ENCODE results near the gene XYLT1. TPM values are rescaled to one million over a fixed set of nuclear protein-coding genes. Genes with fewer than 3 reads are reported as not detected.

XYLT1 gene
- total and polyA plus RNA-seq, 2 of the 13 experiments (the other 11 are each of a cell fraction or from before 2014, with no cell fraction given) = not detected

GRCh38 chr16:17213974-17214373 is 256.8 kb downstream of the XYLT1 start (continued):
- TF ChIP-seq MAFF (IDR thresholded peaks at IDR 0.05; ENCODE audit: low read depth, low read length) (no peak), PAWR (CRISPR knock-in tag; IDR thresholded peaks at IDR 0.05; ENCODE audit: borderline replicate concordance) (no peak), ZNF160 (CRISPR knock-in tag; IDR thresholded peaks at IDR 0.05) (no peak)

- WGBS (ENCODE audit: low lambda C conversion rate) = 0% methylated on average over 2 of the region's 2 CpGs
- no peaks in the 10 kb centered on the region for H4K20me1 ChIP-seq (ENCODE audit: insufficient read depth, low read length)
- no peaks in the 10 kb centered on the region; a peak in 2 of 5 replicates for H3K27me3 ChIP-seq (ENCODE audit: control insufficient read depth in 1 of 2, insufficient read depth in 2 of 2, low read length in 2 of 2)
- FAIRE-seq = no peak
- no peak overlapping the region for H3K4me3 ChIP-seq (replicated peaks in 1 of 3; ENCODE audit: insufficient read depth in 1 of 3, low read depth in 2 of 3, low read length in 3 of 3)
- CTCF ChIA-PET (ENCODE audit: low intra/inter-chr PET ratio, low total read pairs) = no interaction called here
- no peak for ATAC-seq
- H3K36me3 ChIP-seq (replicated peaks in 1 of 2; ENCODE audit: control insufficient read depth in 1 of 2, insufficient read depth in 2 of 2, low read length in 2 of 2) = no peaks in the 10 kb centered on the region
- in situ Hi-C loops (cut with HindIII; ENCODE audit: extremely low pct_ligation_motif_present, low pct_unique_long_range_greater_than_20kb) (no loop called here), intact Hi-C loops (cut with micrococcal nuclease; ENCODE audit: unreplicated experiment) (no loop called here)
- TF ChIP-seq ZNF275 (CRISPR knock-in tag; IDR thresholded peaks at IDR 0.05; ENCODE audit: borderline replicate concordance) (no peak), EHMT2 (IDR thresholded peaks at IDR 0.05; ENCODE audit: borderline replicate concordance, low read depth, low read length) (no peak), ZNF414 (CRISPR knock-in tag; IDR thresholded peaks at IDR 0.05) (no peak), FOXK1 (CRISPR knock-in tag; IDR thresholded peaks at IDR 0.05; ENCODE audit: borderline replicate concordance, low read depth) (no peak), MED13 (CRISPR knock-in tag; IDR thresholded peaks at IDR 0.05) (no peak), SPEN (CRISPR knock-in tag; IDR thresholded peaks at IDR 0.05; ENCODE audit: low read depth) (no peak), ZNF788 (CRISPR knock-in tag; IDR thresholded peaks at IDR 0.05; ENCODE audit: borderline replicate concordance) (no peak), KDM5A (IDR thresholded peaks at IDR 0.05; ENCODE audit: borderline replicate concordance, low read length) (no peak), CENPX (CRISPR knock-in tag; IDR thresholded peaks at IDR 0.05) (no peak), ZSCAN5A (CRISPR knock-in tag; IDR thresholded peaks at IDR 0.05; ENCODE audit: borderline replicate concordance) (no peak), ZNF737 (CRISPR knock-in tag; IDR thresholded peaks at IDR 0.05; ENCODE audit: borderline replicate concordance) (no peak), MBNL3 (CRISPR knock-in tag; conservative IDR thresholded peaks at IDR 0.05) (no peak), CEBPB (IDR thresholded peaks at IDR 0.05; ENCODE audit: borderline replicate concordance, low read depth, low read length) (no peak), ZNF724P (CRISPR knock-in tag; IDR thresholded peaks at IDR 0.05; ENCODE audit: borderline replicate concordance) (no peak), MZF1 (CRISPR knock-in tag; IDR thresholded peaks at IDR 0.05; ENCODE audit: borderline replicate concordance) (no peak), ZMYM2 (CRISPR knock-in tag; IDR thresholded peaks at IDR 0.05) (no peak), ARNT2 (CRISPR knock-in tag; IDR thresholded peaks at IDR 0.05; ENCODE audit: low read depth) (no peak), ZNF263 (CRISPR knock-in tag; IDR thresholded peaks at IDR 0.05) (no peak)
- DNase-seq (ENCODE audit: low spot score) = no peak
- POLR2A ChIA-PET = no interaction called here
- no peak overlapping the region for H3K27ac ChIP-seq (ENCODE audit: extremely low read length, insufficient read depth, low read length)
- no peaks in the 10 kb centered on the region for H3K79me2 ChIP-seq (ENCODE audit: insufficient read depth, low read length)
- no TSS peak for BruUV-seq (replicated peaks)
- H2AFZ ChIP-seq (ENCODE audit: low read length) = no peak overlapping the region
- H3K4me2 ChIP-seq (ENCODE audit: low read depth, low read length) = no peak overlapping the region
- H3K4me1 ChIP-seq (ENCODE audit: insufficient read depth, low read length) = no peaks in the 10 kb centered on the region
- H3K9ac ChIP-seq (ENCODE audit: insufficient read depth, low read depth, low read length) = no peak overlapping the region
- H3K9me3 ChIP-seq (ENCODE audit: low read length) = peaks cover 7% of the 10 kb centered on the region
Observed at GRCh38 chr16:17213025-17213424, 257.7 kb downstream of the XYLT1 start.

All from HepG2 (cell line).